ENCODE measurements around the gene UBE2D3. TPM values are rescaled to one million over a fixed set of nuclear protein-coding genes. Genes with fewer than 3 reads are reported as not detected.
A peak's percentile ranks its signal among the peaks of the same experiment; 100 is the strongest.

Gene UBE2D3
- total RNA-seq, 1 donor from 2014 or later, result 340 TPM

GRCh38 chr4:102832105-102832504, 4.8 kb upstream of the UBE2D3 start:
- DNase-seq (ENCODE audit: low read depth), result no peak
- Histone ChIP-seq H3K4me1 (ENCODE audit: insufficient read depth, low read length) (peaks cover 11% of the 10 kb centered on the region), H3K4me3 (ENCODE audit: insufficient read depth, low read depth, low read length) (no peak overlapping the region), H3K9ac (ENCODE audit: low read length) (no peak overlapping the region), H3K27me3 (ENCODE audit: insufficient read depth, low read length) (no peaks in the 10 kb centered on the region), H3K36me3 (ENCODE audit: insufficient read depth, low read length) (no peaks in the 10 kb centered on the region), H3K4me2 (ENCODE audit: low read length) (no peak overlapping the region), H3K27ac (ENCODE audit: low read depth, low read length) (no peak overlapping the region), H3K79me2 (ENCODE audit: insufficient read depth, low read length) (peaks cover 22% of the 10 kb centered on the region), H2AFZ (ENCODE audit: low read depth, low read length) (no peak overlapping the region), H3K9me3 (ENCODE audit: insufficient read depth, low read depth, low read length) (no peaks in the 10 kb centered on the region), H4K20me1 (ENCODE audit: insufficient read depth, low read length) (no peaks in the 10 kb centered on the region)
- Mint-ChIP-seq H3K4me3 (ENCODE audit: unreplicated experiment) (no peak overlapping the region), H3K9me3 (ENCODE audit: unreplicated experiment) (no peaks in the 10 kb centered on the region), H3K27me3 (ENCODE audit: low read depth, unreplicated experiment) (no peaks in the 10 kb centered on the region), H3K36me3 (ENCODE audit: low read depth, unreplicated experiment) (no peaks in the 10 kb centered on the region), H3K27ac (ENCODE audit: unreplicated experiment) (no peak overlapping the region), H3K4me1 (ENCODE audit: low read depth, unreplicated experiment) (no peaks in the 10 kb centered on the region)
- TF ChIP-seq EZH2 (IDR thresholded peaks at IDR 0.05; ENCODE audit: insufficient read depth, low read length) (no peak), CTCF (IDR thresholded peaks at IDR 0.05; ENCODE audit: insufficient read depth, low read depth, low read length) (no peak)
- FAIRE-seq, result no peak

GRCh38 chr4:102829803-102830202, 2.5 kb upstream of the UBE2D3 start:
- Mint-ChIP-seq H3K27ac (ENCODE audit: unreplicated experiment) (no peak overlapping the region), H3K4me1 (ENCODE audit: low read depth, unreplicated experiment) (no peaks in the 10 kb centered on the region), H3K27me3 (ENCODE audit: low read depth, unreplicated experiment) (no peaks in the 10 kb centered on the region), H3K9me3 (ENCODE audit: unreplicated experiment) (no peaks in the 10 kb centered on the region), H3K36me3 (ENCODE audit: low read depth, unreplicated experiment) (no peaks in the 10 kb centered on the region), H3K4me3 (ENCODE audit: unreplicated experiment) (no peak overlapping the region)
- no peak overlapping the region for H3K9ac ChIP-seq (ENCODE audit: low read length)
- H4K20me1 ChIP-seq (ENCODE audit: insufficient read depth, low read length), result peaks cover 19% of the 10 kb centered on the region
- H3K4me2 ChIP-seq (ENCODE audit: low read length), result no peak overlapping the region
- H3K9me3 ChIP-seq (ENCODE audit: insufficient read depth, low read depth, low read length), result no peaks in the 10 kb centered on the region
- TF ChIP-seq CTCF (IDR thresholded peaks at IDR 0.05; ENCODE audit: insufficient read depth, low read depth, low read length) (no peak), EZH2 (IDR thresholded peaks at IDR 0.05; ENCODE audit: insufficient read depth, low read length) (no peak)
- no peaks in the 10 kb centered on the region for H3K36me3 ChIP-seq (ENCODE audit: insufficient read depth, low read length)
- no peak overlapping the region for H3K27ac ChIP-seq (ENCODE audit: low read depth, low read length)
- FAIRE-seq, result no peak
- no peak overlapping the region for H3K4me3 ChIP-seq (ENCODE audit: insufficient read depth, low read depth, low read length)
- DNase-seq (ENCODE audit: low read depth), result no peak
- H2AFZ ChIP-seq (ENCODE audit: low read depth, low read length), result no peak overlapping the region
- no peaks in the 10 kb centered on the region for H3K27me3 ChIP-seq (ENCODE audit: insufficient read depth, low read length)
- H3K4me1 ChIP-seq (ENCODE audit: insufficient read depth, low read length), result peaks cover 11% of the 10 kb centered on the region
- H3K79me2 ChIP-seq (ENCODE audit: insufficient read depth, low read length), result peaks cover 45% of the 10 kb centered on the region

- Mint-ChIP-seq H3K27ac (ENCODE audit: unreplicated experiment) (no peak overlapping the region), H3K9me3 (ENCODE audit: unreplicated experiment) (no peaks in the 10 kb centered on the region), H3K4me3 (ENCODE audit: unreplicated experiment) (no peak overlapping the region), H3K4me1 (ENCODE audit: low read depth, unreplicated experiment) (no peaks in the 10 kb centered on the region), H3K27me3 (ENCODE audit: low read depth, unreplicated experiment) (no peaks in the 10 kb centered on the region), H3K36me3 (ENCODE audit: low read depth, unreplicated experiment) (peaks cover 2% of the 10 kb centered on the region)
- no peaks in the 10 kb centered on the region for H3K36me3 ChIP-seq (ENCODE audit: insufficient read depth, low read length)
- no peak for DNase-seq (ENCODE audit: low read depth)
- FAIRE-seq, result no peak
- H3K4me3 ChIP-seq (ENCODE audit: insufficient read depth, low read depth, low read length), result peak overlapping the region; percentile 77
- peaks cover 59% of the 10 kb centered on the region for H3K79me2 ChIP-seq (ENCODE audit: insufficient read depth, low read length)
- H3K27me3 ChIP-seq (ENCODE audit: insufficient read depth, low read length), result no peaks in the 10 kb centered on the region
- H3K9me3 ChIP-seq (ENCODE audit: insufficient read depth, low read depth, low read length), result no peaks in the 10 kb centered on the region
- H3K4me1 ChIP-seq (ENCODE audit: insufficient read depth, low read length), result peaks cover 17% of the 10 kb centered on the region
- H3K9ac ChIP-seq (ENCODE audit: low read length), result peak overlapping the region; percentile 98
- no peak for TF ChIP-seq EZH2 (IDR thresholded peaks at IDR 0.05; ENCODE audit: insufficient read depth, low read length)
- TF ChIP-seq CTCF (IDR thresholded peaks at IDR 0.05; ENCODE audit: insufficient read depth, low read depth, low read length), result no peak
- H3K4me2 ChIP-seq (ENCODE audit: low read length), result peak overlapping the region; percentile 93
- peak overlapping the region; percentile 99 for H3K27ac ChIP-seq (ENCODE audit: low read depth, low read length)
- H4K20me1 ChIP-seq (ENCODE audit: insufficient read depth, low read length), result peaks cover 32% of the 10 kb centered on the region
- peak overlapping the region; percentile 74 for H2AFZ ChIP-seq (ENCODE audit: low read depth, low read length)
Measured at GRCh38 chr4:102828497-102828808, 1.1 kb upstream of the UBE2D3 start.
